Purkinje cell (primary cell): Measurements from ENCODE around the gene MAPK11. TPM values are rescaled to one million over a fixed set of nuclear protein-coding genes. Genes with fewer than 3 reads are reported as not detected.

Source experiments
- polyA plus RNA-seq: library from polyadenylated mRNA; unstranded; fragments of >200 nt; fragmentation: Nextera tagmentation; gene quantifications from 2 replicates; pipeline ENCODE4 v1.2.1, GENCODE V29; 2014

MAPK11 gene
- 1.1 and 1.4 TPM in 2 replicates for polyA plus RNA-seq

GRCh38 chr22:50269970-50270665 lies at the start of gene MAPK11:
MAPK11 (minus strand) TSS chr22:50270380; CDS start chr22:50270292, 88 bp downstream.

GRCh38 chr22:50306753-50307749 lies 36.9 kb upstream of the MAPK11 start, which contains the start of gene PLXNB2:
PLXNB2 (minus strand) TSS chr22:50307646; CDS start chr22:50290584, 17,062 bp downstream.

GRCh38 chr22:50261615-50262459 lies 8.3 kb downstream of the MAPK11 start, which contains the start of gene MAPK12:
MAPK12 (minus strand) TSS chr22:50261683; CDS start chr22:50261509, 174 bp downstream.

GRCh38 chr22:50250555-50251476 lies 19.4 kb downstream of the MAPK11 start, which contains the start of gene HDAC10:
HDAC10 (minus strand) TSS chr22:50251265; CDS start chr22:50251032, 233 bp downstream.

GRCh38 chr22:50244420-50245213 lies 25.6 kb downstream of the MAPK11 start, which contains the start of gene TUBGCP6:
TUBGCP6 (minus strand) TSS chr22:50245023; CDS start chr22:50244459, 564 bp downstream.

Other genes with a start within 250 kb of the MAPK11 start
- not detected in 2 replicates for gene TTLL8, start 212.1 kb downstream of the MAPK11 start, polyA plus RNA-seq
- gene MLC1, start 185.0 kb downstream of the MAPK11 start, polyA plus RNA-seq, result 1.1 and 2.5 TPM in 2 replicates
- gene MOV10L1, start 180.4 kb downstream of the MAPK11 start, polyA plus RNA-seq, result 1.6 and 1.9 TPM in 2 replicates
- 0.11 and 0.43 TPM in 2 replicates for gene PANX2, start 99.6 kb downstream of the MAPK11 start, polyA plus RNA-seq
- not detected in 2 replicates for gene TRABD, start 84.5 kb downstream of the MAPK11 start, polyA plus RNA-seq
- 1.1 and 1.2 TPM in 2 replicates for gene SELENOO, start 69.4 kb downstream of the MAPK11 start, polyA plus RNA-seq
- 3.2 and 3.3 TPM in 2 replicates for gene TUBGCP6, start 25.4 kb downstream of the MAPK11 start, polyA plus RNA-seq
- not detected in 2 replicates for gene HDAC10, start 19.1 kb downstream of the MAPK11 start, polyA plus RNA-seq
- gene MAPK12, start 8.7 kb downstream of the MAPK11 start, polyA plus RNA-seq, result 2.9 and 4.2 TPM in 2 replicates
- gene PLXNB2, start 37.3 kb upstream of the MAPK11 start, polyA plus RNA-seq, result 0.84 and 0.95 TPM in 2 replicates
- 1.9 and 2.6 TPM in 2 replicates for gene DENND6B, start 56.6 kb upstream of the MAPK11 start, polyA plus RNA-seq
- 1.7 and 2.1 TPM in 2 replicates for gene PPP6R2, start 72.9 kb upstream of the MAPK11 start, polyA plus RNA-seq
- gene SBF1, start 204.7 kb upstream of the MAPK11 start, polyA plus RNA-seq, result 0.35 and 0.56 TPM in 2 replicates
- gene ADM2, start 211.2 kb upstream of the MAPK11 start, polyA plus RNA-seq, result not detected in 2 replicates
- gene MIOX, start 216.5 kb upstream of the MAPK11 start, polyA plus RNA-seq, result not detected in 2 replicates
- gene LMF2, start 237.3 kb upstream of the MAPK11 start, polyA plus RNA-seq, result 0.59 and 1.1 TPM in 2 replicates
- gene NCAPH2, start 237.8 kb upstream of the MAPK11 start, polyA plus RNA-seq, result 3.5 and 3.7 TPM in 2 replicates